Measurements from ENCODE around the gene MYL3. TPM values are rescaled to one million over a fixed set of nuclear protein-coding genes. Genes with fewer than 3 reads are reported as not detected.

The MYL3 gene
- polyA plus RNA-seq, 2 of the 4 experiments (the other 2 are of a cell fraction): 0.25 TPM; not detected in 1

GRCh38 chr3:46871222-46871621 lies 8.0 kb upstream of the MYL3 start:
- ChIA-PET POLR2A (no interaction called here), CTCF (interaction anchor here (0.9 to 2.7 kb wide), 7 partner anchors 8 to 26 kb away, joined by 3 to 10 read pairs (median 3); partner anchors contain the start of gene MYL3)
- Histone ChIP-seq H3K4me3 (no peak overlapping the region), H3K9me3 (no peaks in the 10 kb centered on the region), H3K4me2 (no peak overlapping the region), H3K27ac (no peak overlapping the region), H3K4me1 (no peaks in the 10 kb centered on the region)
- DNase-seq (ENCODE audit: low read depth in 1 of 2, low spot score in 1 of 2): no peak
- no peak for ATAC-seq
- TF ChIP-seq, protein P1, sequence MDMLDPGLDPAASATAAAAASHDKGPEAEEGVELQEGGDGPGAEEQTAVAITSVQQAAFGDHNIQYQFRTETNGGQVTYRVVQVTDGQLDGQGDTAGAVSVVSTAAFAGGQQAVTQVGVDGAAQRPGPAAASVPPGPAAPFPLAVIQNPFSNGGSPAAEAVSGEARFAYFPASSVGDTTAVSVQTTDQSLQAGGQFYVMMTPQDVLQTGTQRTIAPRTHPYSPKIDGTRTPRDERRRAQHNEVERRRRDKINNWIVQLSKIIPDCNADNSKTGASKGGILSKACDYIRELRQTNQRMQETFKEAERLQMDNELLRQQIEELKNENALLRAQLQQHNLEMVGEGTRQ (IDR thresholded peaks at IDR 0.05): no peak
- TF ChIP-seq JUNB (IDR thresholded peaks at IDR 0.05): no peak
- no peak for TF ChIP-seq CTCF (IDR thresholded peaks at IDR 0.05)
- TF ChIP-seq MAX (IDR thresholded peaks at IDR 0.05): no peak
- TF ChIP-seq HOXA7 (CRISPR knock-in tag; IDR thresholded peaks at IDR 0.05): no peak
- TF ChIP-seq RNF2 (IDR thresholded peaks at IDR 0.05; ENCODE audit: borderline replicate concordance, low read depth): no peak
- FAIRE-seq: no peak
- 46% methylated on average over 6 of the region's 10 CpGs for WGBS (ENCODE audit: missing lambda C conversion rate)

DNA sequence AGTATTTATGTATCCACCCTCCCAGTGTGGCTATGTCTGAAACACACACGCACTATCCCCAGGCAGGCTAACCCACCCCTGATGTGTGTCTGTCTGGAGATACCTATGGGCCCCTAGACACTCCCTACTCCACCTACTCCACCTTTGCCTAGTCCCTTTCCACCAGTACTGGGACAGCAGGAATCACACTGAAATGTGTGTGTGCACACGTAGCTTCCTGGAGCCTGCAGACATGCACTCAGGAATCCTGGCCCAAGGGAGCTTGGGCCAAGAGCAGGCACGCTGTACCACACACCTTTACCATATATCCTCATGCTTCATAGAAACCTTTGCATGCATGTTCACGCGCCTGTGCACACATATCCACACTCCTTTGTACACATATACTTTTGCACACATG lies 7.4 kb upstream of the MYL3 start:
- ChIA-PET POLR2A (no interaction called here), CTCF (interaction anchor here (0.9 to 2.7 kb wide), 7 partner anchors 9 to 27 kb away, joined by 3 to 10 read pairs (median 3); no protein-coding TSS in a partner anchor)
- DNase-seq (ENCODE audit: low read depth in 1 of 2, low spot score in 1 of 2): no peak
- Histone ChIP-seq H3K27ac (no peak overlapping the region), H3K4me3 (no peak overlapping the region), H3K9me3 (no peaks in the 10 kb centered on the region), H3K4me1 (no peaks in the 10 kb centered on the region), H3K4me2 (no peak overlapping the region)
- no peak for ATAC-seq
- TF ChIP-seq BHLHE40 (IDR thresholded peaks at IDR 0.05; ENCODE audit: low read depth, low read length) (no peak), PBX3 (IDR thresholded peaks at IDR 0.05) (no peak), ESRRA (IDR thresholded peaks at IDR 0.05; ENCODE audit: borderline replicate concordance, low read length) (no peak), ATOH8 (CRISPR knock-in tag; IDR thresholded peaks at IDR 0.05; ENCODE audit: low read depth) (no peak), CBX8 (IDR thresholded peaks at IDR 0.05) (no peak), ZNF302 (CRISPR knock-in tag; IDR thresholded peaks at IDR 0.05) (no peak), FOSL2 (IDR thresholded peaks at IDR 0.05) (no peak), FOSL2 (CRISPR knock-in tag; IDR thresholded peaks at IDR 0.05) (no peak), HEYL (CRISPR knock-in tag; IDR thresholded peaks at IDR 0.05) (no peak), HOXB5 (CRISPR knock-in tag; IDR thresholded peaks at IDR 0.05) (no peak)
- TF ChIP-seq, protein P2, sequence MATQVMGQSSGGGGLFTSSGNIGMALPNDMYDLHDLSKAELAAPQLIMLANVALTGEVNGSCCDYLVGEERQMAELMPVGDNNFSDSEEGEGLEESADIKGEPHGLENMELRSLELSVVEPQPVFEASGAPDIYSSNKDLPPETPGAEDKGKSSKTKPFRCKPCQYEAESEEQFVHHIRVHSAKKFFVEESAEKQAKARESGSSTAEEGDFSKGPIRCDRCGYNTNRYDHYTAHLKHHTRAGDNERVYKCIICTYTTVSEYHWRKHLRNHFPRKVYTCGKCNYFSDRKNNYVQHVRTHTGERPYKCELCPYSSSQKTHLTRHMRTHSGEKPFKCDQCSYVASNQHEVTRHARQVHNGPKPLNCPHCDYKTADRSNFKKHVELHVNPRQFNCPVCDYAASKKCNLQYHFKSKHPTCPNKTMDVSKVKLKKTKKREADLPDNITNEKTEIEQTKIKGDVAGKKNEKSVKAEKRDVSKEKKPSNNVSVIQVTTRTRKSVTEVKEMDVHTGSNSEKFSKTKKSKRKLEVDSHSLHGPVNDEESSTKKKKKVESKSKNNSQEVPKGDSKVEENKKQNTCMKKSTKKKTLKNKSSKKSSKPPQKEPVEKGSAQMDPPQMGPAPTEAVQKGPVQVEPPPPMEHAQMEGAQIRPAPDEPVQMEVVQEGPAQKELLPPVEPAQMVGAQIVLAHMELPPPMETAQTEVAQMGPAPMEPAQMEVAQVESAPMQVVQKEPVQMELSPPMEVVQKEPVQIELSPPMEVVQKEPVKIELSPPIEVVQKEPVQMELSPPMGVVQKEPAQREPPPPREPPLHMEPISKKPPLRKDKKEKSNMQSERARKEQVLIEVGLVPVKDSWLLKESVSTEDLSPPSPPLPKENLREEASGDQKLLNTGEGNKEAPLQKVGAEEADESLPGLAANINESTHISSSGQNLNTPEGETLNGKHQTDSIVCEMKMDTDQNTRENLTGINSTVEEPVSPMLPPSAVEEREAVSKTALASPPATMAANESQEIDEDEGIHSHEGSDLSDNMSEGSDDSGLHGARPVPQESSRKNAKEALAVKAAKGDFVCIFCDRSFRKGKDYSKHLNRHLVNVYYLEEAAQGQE (IDR thresholded peaks at IDR 0.05): no peak
- FAIRE-seq: no peak
- WGBS (ENCODE audit: missing lambda C conversion rate): 76% methylated on average over 5 of the region's 5 CpGs

Data from A549 (cell line).